Stimulated activated CD4-positive, alpha-beta T cell treated with anti-CD3 and anti-CD28 coated beads, Interleukin-4, amount 100 ng/mL, for 1 hour (primary cell): ENCODE measurements around the gene TP53AIP1.

Experiments used
- DNase-seq: peaks from one replicate; pipeline ENCODE4 v3.0.0-alpha.2; 2020

The TP53AIP1 gene

DNA sequence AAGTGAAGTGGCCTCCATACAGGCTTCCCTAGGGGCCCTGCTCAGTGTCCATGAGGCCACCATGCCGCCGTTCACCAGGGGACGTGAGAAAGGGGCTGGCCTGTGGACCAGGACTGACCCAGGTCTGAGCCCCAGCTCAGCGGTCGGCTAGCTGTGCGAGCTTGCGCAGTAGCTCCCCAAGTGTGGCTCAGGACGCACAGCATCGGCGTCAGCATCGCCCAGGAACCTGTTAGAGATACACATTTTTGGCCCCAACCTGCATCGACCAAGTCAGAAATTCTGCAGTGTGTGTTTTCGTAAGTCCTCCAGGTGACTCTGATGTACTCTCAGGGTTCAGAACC lies 429 bp downstream of the TP53AIP1 start:
- DNase-seq: no peak

GRCh38 chr11:128941573-128942271 lies 949 bp downstream of the TP53AIP1 start:
- DNase-seq: no peak

- DNase-seq: no peak
Observed at GRCh38 chr11:128941110-128941509, 1.6 kb downstream of the TP53AIP1 start.

DNA sequence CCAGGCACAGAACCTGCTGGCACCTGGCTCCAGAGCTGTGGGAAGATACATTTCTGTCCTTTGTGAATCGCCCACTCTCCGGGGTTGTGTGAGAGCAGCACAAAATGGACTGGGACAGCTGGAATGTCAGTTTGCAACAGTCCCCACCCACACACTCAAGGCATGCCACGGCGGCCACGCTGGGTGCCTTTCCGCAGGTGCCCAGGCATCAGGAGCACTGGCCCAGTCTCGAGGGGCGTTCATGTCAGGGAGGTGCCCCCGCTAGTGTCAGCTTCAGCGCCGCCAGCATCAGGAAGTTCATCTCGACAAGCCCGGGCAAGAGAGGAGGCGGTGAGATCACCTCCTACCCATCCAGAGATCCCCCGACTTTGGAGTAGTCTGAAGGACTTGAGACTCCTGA lies 2.1 kb downstream of the TP53AIP1 start:
- DNase-seq: no peak

GRCh38 chr11:128940156-128940555 lies 2.5 kb downstream of the TP53AIP1 start:
- no peak for DNase-seq

DNA sequence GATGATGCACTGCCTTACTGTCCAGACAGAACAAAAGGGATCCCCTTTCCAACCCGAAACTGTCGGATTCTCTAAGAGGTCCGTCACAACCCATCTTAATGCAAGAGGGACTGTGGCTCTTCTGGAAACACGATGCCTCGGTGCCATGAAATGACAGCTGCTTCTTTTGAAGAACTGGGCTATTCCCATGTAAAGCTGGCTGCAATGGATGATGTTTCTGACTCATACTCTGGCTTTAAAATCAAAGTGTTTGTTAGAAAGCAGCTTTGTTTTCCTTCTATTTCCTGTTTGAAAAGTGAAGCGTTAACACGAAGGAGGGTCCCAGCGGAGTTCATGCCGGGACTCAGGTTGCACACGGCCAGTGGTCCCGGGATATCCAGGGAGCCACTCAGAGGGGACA lies 3.1 kb downstream of the TP53AIP1 start:
- DNase-seq: no peak

GRCh38 chr11:128938156-128938885 lies 4.3 kb downstream of the TP53AIP1 start:
- DNase-seq: no peak

DNA sequence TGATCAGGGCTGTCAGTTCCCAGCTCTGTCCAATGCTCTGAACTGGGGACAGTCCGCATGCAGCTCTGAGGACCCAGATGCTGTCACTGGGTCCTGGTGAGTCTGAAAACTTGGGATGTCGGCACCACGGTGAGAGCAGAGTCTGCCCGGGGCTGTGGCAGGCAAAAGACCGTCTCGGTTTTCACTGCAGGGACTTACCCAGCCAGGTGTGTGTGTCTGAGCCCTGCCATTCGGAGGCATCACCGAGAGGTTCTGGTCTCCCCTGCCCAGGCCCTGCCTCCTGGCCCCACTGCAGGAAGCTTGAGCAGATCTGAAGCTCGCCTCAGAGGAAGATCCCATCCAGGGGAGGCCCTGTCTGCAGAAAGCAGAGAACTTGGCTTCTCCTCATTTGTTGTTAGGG lies 5.2 kb downstream of the TP53AIP1 start:
- DNase-seq: no peak

DNA sequence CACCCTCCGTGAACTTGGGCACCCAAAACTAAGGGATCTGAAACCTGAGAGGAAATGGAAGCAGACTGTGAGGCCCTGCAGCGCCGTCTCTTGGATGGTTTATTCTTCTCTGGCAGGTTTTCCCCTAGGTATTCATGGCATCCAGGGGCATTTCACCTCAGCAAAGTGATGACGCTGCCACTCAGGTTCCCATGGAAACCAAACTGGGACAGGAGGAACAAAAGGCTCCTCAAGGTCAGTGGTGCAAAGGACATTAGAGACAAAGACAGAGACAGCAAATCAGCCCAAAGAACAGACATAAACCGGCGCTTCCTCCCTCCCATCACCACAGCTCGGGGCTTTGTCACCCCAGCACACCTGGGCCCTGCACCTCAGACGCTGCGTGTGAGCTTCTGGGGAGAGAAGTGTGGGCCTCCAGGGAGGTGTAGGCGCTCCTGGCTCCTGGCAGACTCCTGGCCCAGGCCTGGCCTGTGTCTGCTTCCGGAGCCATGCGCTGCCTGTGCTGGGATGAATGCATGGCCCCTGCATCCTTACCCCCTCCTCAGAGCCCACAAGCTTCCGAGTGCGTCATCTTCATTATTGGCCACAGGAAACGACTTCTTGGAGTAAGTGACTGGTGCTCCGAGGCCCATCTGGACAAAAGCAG lies 5.9 kb downstream of the TP53AIP1 start:
- no peak for DNase-seq

GRCh38 chr11:128934926-128935325 lies 7.7 kb downstream of the TP53AIP1 start:
- DNase-seq: no peak

DNA sequence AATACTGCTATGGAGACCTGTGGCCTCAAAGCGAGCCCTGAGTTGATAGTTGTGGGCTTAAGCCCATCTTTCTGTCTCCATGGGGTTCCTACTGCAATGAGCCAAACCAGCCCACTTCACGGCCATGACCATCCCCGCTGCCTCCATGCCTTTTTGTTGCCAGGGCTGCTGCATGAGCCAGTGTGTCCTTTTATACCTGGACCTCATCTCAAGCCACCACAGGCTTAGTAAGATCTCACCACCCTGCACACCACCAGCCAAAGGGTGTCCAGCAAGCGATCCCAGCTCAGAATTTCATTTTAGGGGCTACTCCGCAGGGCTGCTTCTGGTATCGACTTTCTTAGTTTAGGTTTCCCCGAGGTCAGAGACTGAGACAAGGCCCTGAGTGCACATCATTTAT lies 8.3 kb downstream of the TP53AIP1 start:
- no peak for DNase-seq

- DNase-seq: no peak
Observed at GRCh38 chr11:128933481-128934178, 9.0 kb downstream of the TP53AIP1 start.

DNA sequence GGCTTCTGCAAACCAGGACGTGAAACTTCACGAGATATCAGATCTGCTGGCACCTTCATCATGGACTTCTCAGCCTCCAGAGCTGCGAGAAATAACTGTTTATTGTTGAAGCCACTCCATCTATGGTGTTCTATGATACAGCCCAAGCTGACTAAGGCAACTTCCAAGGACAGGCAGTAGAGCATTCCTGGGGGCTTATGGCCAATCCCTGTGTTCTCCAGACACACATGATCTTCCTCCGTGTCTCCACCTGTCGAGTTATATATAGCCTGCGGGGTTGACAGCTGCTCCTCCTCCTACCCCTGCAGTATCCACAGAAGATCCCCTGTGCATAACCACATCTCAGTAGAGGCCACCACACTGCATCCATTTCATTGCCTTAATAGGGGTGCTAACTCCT lies 11.0 kb downstream of the TP53AIP1 start:
- no peak for DNase-seq

DNA sequence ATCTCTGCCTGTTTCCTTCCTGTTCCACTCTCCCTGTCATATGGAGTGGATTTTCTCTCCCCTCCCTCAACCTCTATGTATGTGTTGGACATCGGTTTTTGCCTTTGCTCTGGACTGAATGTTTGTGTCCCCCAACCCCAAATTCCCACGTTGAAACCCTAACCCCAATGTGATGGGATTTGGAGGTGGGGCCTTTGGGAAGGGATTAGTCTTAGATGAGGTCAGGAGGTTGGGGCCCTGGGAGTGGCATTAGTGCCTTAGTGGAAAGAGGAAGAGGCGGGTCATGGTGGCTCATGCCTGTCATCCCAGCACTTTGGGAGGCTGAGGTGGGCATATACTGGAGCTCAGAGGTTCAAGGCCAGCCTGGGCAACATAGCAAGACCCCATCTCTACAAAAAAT lies 11.6 kb downstream of the TP53AIP1 start:
- DNase-seq: no peak

DNA sequence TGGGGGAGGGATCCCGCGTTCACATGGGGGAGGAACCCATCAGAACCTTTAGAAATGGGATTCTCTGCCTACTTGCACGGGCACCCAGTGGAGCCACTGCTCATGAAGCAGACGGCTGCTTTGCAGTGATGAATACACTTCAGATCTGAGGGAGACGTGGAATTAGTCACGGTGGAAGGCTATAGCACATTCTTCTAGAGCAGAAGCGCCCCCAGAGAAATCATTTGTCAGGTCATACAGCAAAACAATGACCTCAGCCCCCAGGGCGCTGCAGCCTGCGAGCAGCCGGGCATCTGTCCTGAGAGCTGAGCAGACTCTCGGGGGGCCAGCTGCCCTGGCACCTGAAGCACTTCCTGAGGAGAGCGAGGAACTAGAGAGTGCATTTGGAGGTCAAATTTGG lies 12.7 kb downstream of the TP53AIP1 start:
- DNase-seq: no peak

GRCh38 chr11:128929468-128929867 lies 13.2 kb downstream of the TP53AIP1 start:
- DNase-seq: no peak

DNA sequence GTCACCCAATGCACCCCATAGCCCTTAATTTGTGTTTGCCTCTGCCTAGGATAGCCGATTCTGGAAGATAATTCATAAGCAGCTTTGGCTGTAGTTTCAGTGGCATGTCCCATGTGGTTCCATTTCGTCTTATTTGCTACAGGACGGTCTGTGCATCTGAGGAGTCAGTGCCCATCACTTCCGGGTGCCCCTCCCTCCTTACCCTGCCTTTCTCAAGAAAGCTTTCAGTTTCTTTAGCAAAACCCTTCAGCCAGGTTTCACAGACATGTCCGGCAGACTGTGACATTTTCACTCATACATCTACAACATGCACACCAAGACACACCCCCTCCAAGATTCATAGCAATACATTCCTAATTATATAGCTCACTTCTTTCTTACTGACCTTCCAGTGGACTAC lies 14.3 kb downstream of the TP53AIP1 start:
- no peak for DNase-seq

DNA sequence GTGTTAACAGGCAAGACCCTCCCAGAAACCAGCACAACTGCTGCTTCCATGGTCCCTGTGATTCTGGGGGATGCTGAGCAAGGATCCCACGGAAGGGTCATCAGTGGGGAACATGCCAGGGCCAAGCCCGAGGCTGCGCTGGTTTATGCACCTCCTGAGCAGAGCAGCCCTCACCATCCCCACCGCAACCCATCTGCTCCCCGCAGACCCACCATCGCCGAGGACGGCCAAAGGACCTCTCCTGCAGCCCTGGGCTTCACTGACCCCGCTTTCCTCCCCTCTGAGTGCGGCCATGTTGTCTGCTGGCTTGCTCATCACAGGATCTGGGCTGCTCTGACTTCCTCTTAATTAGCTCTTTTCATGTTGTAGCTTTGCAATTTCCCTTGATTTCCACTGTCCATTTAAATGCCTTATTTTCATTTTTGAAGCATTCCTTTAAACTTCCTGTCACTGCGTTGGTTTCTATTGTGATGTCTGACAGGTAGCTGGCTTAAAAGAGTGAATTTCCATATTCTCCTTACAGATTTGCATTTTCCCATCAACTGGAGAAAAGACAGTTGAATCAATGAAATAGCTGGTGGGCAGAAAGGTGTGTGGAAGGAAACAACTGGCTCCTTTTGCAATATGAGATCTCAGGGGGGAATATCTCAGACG lies 14.9 kb downstream of the TP53AIP1 start:
- no peak for DNase-seq

DNA sequence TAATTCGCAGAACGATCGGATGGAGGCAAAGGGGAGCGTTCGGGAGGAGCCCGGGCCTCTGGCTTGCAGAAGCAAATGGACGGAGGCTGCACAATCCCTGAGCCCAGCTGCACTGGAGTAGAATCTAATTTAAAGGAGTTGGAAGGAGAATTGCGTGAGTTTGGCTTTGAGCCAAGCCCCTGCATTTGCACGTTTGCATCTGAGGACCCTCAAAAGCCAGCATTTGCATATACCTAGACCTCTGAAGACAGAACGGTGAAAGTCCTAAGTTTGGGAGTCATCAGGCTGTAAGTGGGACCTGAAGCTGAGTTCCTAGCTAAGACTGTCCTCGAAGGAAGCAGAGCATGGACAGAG lies 15.6 kb downstream of the TP53AIP1 start:
- no peak for DNase-seq

GRCh38 chr11:128926437-128927107 lies 16.1 kb downstream of the TP53AIP1 start:
- DNase-seq: no peak

DNA sequence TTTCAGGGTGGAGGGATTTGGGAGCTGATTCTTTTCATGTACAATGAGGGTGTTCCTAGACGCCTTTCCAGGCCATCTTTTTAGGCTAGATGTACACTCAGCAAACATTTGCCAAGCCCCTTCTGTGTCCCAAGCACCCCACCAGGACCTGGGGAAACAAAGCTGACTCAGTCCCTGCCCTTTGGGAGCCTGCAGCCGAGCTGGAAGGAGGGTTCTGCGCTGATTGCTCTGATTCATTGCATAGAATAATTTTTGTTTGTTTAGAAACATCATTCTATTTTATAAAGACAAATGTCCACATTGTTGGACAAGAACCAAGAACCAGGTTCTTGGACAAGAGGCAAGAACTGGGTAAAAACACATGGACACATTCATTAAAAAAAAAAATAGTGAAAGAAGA lies 16.7 kb downstream of the TP53AIP1 start:
- DNase-seq: no peak

GRCh38 chr11:128925250-128925600 lies 17.4 kb downstream of the TP53AIP1 start:
- DNase-seq: no peak
